Neural progenitor cell (in vitro differentiated cells): ENCODE measurements around the gene PMF1. TPM values are rescaled to one million over a fixed set of nuclear protein-coding genes. Genes with fewer than 3 reads are reported as not detected.
A peak's percentile ranks its signal among the peaks of the same experiment; 100 is the strongest.

Source experiments
- DNase-seq: peaks from one replicate; pipeline ENCODE4 v3.0.0-alpha.2; 2016; ENCODE audit warnings: low spot score
- H2AFZ ChIP-seq: fragments of 200-600 bp; sonication (generic); replicated peaks from 2 replicates; pipeline ENCODE4 v1.6.1; 2016; ENCODE audit warnings: antibody characterized with exemption
- H3F3A ChIP-seq: fragments of 200-600 bp; sonication (generic); 2 replicates; pipeline ENCODE4 v1.6.1; 2016; ENCODE audit warnings: antibody characterized with exemption, low read depth
- H3K27ac ChIP-seq: fragments of 200-600 bp; sonication (generic); 2 replicates; pipeline ENCODE4 v1.5.1; 2016; ENCODE audit warnings: mild to moderate bottlenecking
- H3K27me3 ChIP-seq: fragments of 200-600 bp; sonication (generic); 2 replicates; pipeline ENCODE4 v1.6.1; 2016; ENCODE audit warnings: mild to moderate bottlenecking, moderate library complexity
- H3K36me3 ChIP-seq: fragments of 200-600 bp; sonication (generic); 2 replicates; pipeline ENCODE4 v1.5.1; 2016
- H3K4me1 ChIP-seq: fragments of 200-600 bp; sonication (generic); 2 replicates; pipeline ENCODE4 v1.6.1; 2016; ENCODE audit warnings: mixed run types
- H3K4me2 ChIP-seq: fragments of 200-600 bp; sonication (generic); 2 replicates; pipeline ENCODE4 v1.6.1; 2016
- H3K4me3 ChIP-seq: fragments of 200-600 bp; sonication (generic); 2 replicates; pipeline ENCODE4 v1.5.1; 2016
- H3K79me2 ChIP-seq: fragments of 200-600 bp; sonication (generic); 2 replicates; pipeline ENCODE4 v1.6.1; 2016; ENCODE audit warnings: low read depth
- H3K9ac ChIP-seq: fragments of 200-600 bp; sonication (generic); 2 replicates; pipeline ENCODE4 v1.6.1; 2016
- H3K9me3 ChIP-seq: fragments of 200-600 bp; sonication (generic); 2 replicates; pipeline ENCODE4 v1.5.1; 2016; ENCODE audit warnings: low read depth
- H4K20me1 ChIP-seq: fragments of 200-600 bp; sonication (generic); 2 replicates; pipeline ENCODE4 v1.6.1; 2016; ENCODE audit warnings: low read depth
- H3K27ac Mint-ChIP-seq: 3 replicates; pipeline ENCODE4 v1.8.0; 2021; ENCODE audit warnings: mixed read lengths
- H3K27me3 Mint-ChIP-seq: 2 replicates; pipeline ENCODE4 v1.8.0; 2022; ENCODE audit warnings: low read depth, mild to moderate bottlenecking, inconsistent platforms, moderate library complexity, mixed read lengths; ENCODE audit not compliant: insufficient read depth
- H3K36me3 Mint-ChIP-seq: 3 replicates; pipeline ENCODE4 v1.8.0; 2021; ENCODE audit warnings: mixed read lengths
- H3K4me1 Mint-ChIP-seq: 3 replicates; pipeline ENCODE4 v1.8.0; 2021; ENCODE audit warnings: mixed read lengths
- H3K4me3 Mint-ChIP-seq: 3 replicates; pipeline ENCODE4 v1.8.0; 2021; ENCODE audit warnings: mild to moderate bottlenecking, moderate library complexity, mixed read lengths
- H3K9me3 Mint-ChIP-seq: 3 replicates; pipeline ENCODE4 v1.8.0; 2020; ENCODE audit warnings: mixed read lengths
- CTCF ChIP-seq: fragments of 200-600 bp; sonication (generic); IDR thresholded peaks from 2 replicates; pipeline ENCODE4 v1.5.1; 2017; ENCODE audit warnings: antibody characterized with exemption, mild to moderate bottlenecking
- EZH2 ChIP-seq: fragments of 200-600 bp; sonication (generic); IDR thresholded peaks from 2 replicates; pipeline ENCODE4 v1.6.1; 2017; ENCODE audit warnings: antibody characterized with exemption, mild to moderate bottlenecking, moderate library complexity
- EZH2phosphoT487 ChIP-seq: fragments of 200-600 bp; sonication (generic); IDR thresholded peaks from 2 replicates; pipeline ENCODE4 v1.6.1; 2017; ENCODE audit warnings: antibody characterized with exemption
- total RNA-seq: library from RNA; depleted of rRNA; stranded (reverse); fragments of >200 nt; gene quantifications from 2 replicates; pipeline ENCODE4 v1.2.3, GENCODE V29; 2015; ENCODE audit warnings: low replicate concordance

The PMF1 gene
- total RNA-seq, 1 donor from 2014 or later = 103 TPM

DNA sequence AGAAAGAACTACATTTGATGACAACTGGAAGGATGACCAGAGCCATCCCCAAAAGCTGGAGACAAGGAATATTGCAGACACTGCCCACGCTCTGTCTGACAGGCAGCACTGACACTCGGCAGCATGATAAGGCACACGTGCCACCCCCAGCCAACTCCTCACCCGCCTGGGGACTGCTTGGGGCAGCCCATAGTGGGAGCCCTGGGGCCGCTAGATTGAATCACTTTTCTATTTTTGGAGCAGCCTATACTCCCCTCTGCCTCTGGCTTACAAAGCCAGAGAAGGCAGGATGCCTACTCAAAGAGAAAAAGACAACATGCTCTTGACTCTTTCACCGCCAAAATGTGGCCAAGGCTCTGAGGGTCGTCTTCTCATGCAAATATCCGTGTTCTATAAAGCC, 68.5 kb downstream of the PMF1 start:
- no peaks in the 10 kb centered on the region for H3K9me3 Mint-ChIP-seq
- no peaks in the 10 kb centered on the region for H3K9me3 ChIP-seq
- peaks cover 14% of the 10 kb centered on the region for H3K4me1 ChIP-seq
- H3F3A ChIP-seq = no peaks in the 10 kb centered on the region
- H3K36me3 ChIP-seq = peaks cover 9% of the 10 kb centered on the region
- H3K27ac Mint-ChIP-seq = peak overlapping the region; percentile 83
- H3K79me2 ChIP-seq = peaks cover 51% of the 10 kb centered on the region
- H3K27me3 ChIP-seq = no peaks in the 10 kb centered on the region
- H3K27ac ChIP-seq = no peak overlapping the region
- no peak overlapping the region for H2AFZ ChIP-seq
- DNase-seq = no peak
- H3K4me3 Mint-ChIP-seq = peak overlapping the region; percentile 90
- peak overlapping the region; percentile 98 for H3K9ac ChIP-seq
- H4K20me1 ChIP-seq = peaks cover 34% of the 10 kb centered on the region
- peaks cover 9% of the 10 kb centered on the region for H3K36me3 Mint-ChIP-seq
- no peak for TF ChIP-seq CTCF
- no peak for TF ChIP-seq EZH2phosphoT487
- no peak for TF ChIP-seq EZH2
- peaks cover 2% of the 10 kb centered on the region for H3K27me3 Mint-ChIP-seq
- peaks cover 23% of the 10 kb centered on the region for H3K4me1 Mint-ChIP-seq
- peak overlapping the region; percentile 86 for H3K4me3 ChIP-seq
- peak overlapping the region; percentile 85 for H3K4me2 ChIP-seq

- Histone ChIP-seq H3K9ac (peak overlapping the region; percentile 98), H3K9me3 (no peaks in the 10 kb centered on the region), H3K4me1 (peaks cover 14% of the 10 kb centered on the region), H3F3A (no peaks in the 10 kb centered on the region), H4K20me1 (peaks cover 34% of the 10 kb centered on the region), H3K4me2 (peak overlapping the region; percentile 85), H3K79me2 (peaks cover 51% of the 10 kb centered on the region), H3K4me3 (peak overlapping the region; percentile 86), H3K27ac (no peak overlapping the region), H2AFZ (no peak overlapping the region), H3K36me3 (peaks cover 9% of the 10 kb centered on the region), H3K27me3 (no peaks in the 10 kb centered on the region)
- DNase-seq = peak; percentile 30
- Mint-ChIP-seq H3K4me1 (peaks cover 23% of the 10 kb centered on the region), H3K36me3 (peaks cover 9% of the 10 kb centered on the region), H3K4me3 (peak overlapping the region; percentile 90), H3K9me3 (no peaks in the 10 kb centered on the region), H3K27me3 (peaks cover 2% of the 10 kb centered on the region), H3K27ac (peak overlapping the region; percentile 97)
- TF ChIP-seq CTCF (no peak), EZH2 (no peak), EZH2phosphoT487 (no peak)
Measured at GRCh38 chr1:156281693-156282478, 69.1 kb downstream of the PMF1 start.

DNA sequence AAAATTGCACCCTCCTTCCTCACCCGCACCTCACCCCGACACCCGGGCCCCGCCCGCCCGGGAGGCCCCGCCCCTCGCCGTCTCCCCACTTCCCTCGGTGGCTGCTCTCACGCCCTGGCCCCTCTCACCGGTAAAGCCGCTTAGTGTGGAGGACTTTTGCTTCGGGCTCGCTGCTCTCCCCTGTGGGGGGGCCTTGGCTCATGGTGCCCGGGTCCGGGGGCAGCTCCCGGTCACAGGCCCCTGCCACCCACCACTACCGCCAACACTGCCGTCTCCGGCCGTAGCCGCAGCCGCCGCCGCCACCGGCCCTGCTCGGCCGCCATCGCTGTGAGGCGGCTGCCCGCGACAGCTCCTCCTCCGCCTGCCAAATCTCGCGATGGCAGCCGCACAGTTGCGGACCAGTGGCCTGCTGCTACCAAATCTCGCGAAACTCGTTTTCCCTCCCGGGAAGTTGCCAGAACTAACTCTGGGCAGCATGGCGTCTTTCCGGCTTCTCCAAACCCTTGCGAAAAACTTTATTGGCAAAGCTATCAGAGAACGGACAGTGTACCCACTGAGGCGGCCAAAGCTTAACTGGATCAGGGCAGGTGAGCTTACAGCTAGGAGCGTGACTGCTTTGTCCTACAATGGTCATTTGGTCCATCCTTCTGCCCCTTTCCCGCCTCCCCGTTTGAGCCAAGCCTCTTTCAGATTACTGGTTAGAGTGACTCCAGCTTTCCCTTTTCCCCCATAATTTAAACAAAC, 69.8 kb downstream of the PMF1 start, which contains the start of gene SMG5:
SMG5 (minus strand) TSS at position 347 of the 744 bp plus-strand sequence; CDS start at position 202, 145 bp downstream.
- Mint-ChIP-seq H3K4me3 (peak within 1 kb of the TSS; percentile 90), H3K4me1 (peaks cover 23% of the 10 kb centered on the region), H3K9me3 (no peaks in the 10 kb centered on the region), H3K27me3 (peaks cover 2% of the 10 kb centered on the region), H3K27ac (peak within 1 kb of the TSS; percentile 97), H3K36me3 (peaks cover 6% of the 10 kb centered on the region)
- peak within 1 kb of the TSS; percentile 89 for H3K27ac ChIP-seq
- peak within 1 kb of the TSS; percentile 85 for H3K4me2 ChIP-seq
- H3K4me3 ChIP-seq = peak within 1 kb of the TSS; percentile 86
- peaks cover 34% of the 10 kb centered on the region for H4K20me1 ChIP-seq
- peaks cover 51% of the 10 kb centered on the region for H3K79me2 ChIP-seq
- H2AFZ ChIP-seq = peak within 1 kb of the TSS; percentile 77
- H3K9me3 ChIP-seq = no peaks in the 10 kb centered on the region
- H3K9ac ChIP-seq = peak within 1 kb of the TSS; percentile 98
- H3K27me3 ChIP-seq = no peaks in the 10 kb centered on the region
- peak; percentile 99 for DNase-seq
- TF ChIP-seq EZH2 = no peak
- TF ChIP-seq CTCF = no peak
- no peak for TF ChIP-seq EZH2phosphoT487
- peaks cover 14% of the 10 kb centered on the region for H3K4me1 ChIP-seq
- no peaks in the 10 kb centered on the region for H3F3A ChIP-seq
- peaks cover 9% of the 10 kb centered on the region for H3K36me3 ChIP-seq
